K562 (cell line): ENCODE measurements around the gene SORBS2. TPM values are rescaled to one million over a fixed set of nuclear protein-coding genes. Genes with fewer than 3 reads are reported as not detected.
A peak's percentile ranks its signal among the peaks of the same experiment; 100 is the strongest.

Experiments
- ATAC-seq: fragments of 200-7000 bp; cut with Tn5 transposase; 3 replicates; pipeline ENCODE4 v1.9.1; 2020; ENCODE audit warnings: moderate library complexity
- BruUV-seq: library from RNA; stranded (reverse); fragments of 400-500 nt; replicated peaks from 2 replicates; lab custom pipeline; 2021; lab: Mats Ljungman, UMichigan
- CTCF ChIA-PET: fragments of 300-600 bp; formaldehyde crosslinking; extraction: SDS; loops from one replicate; lab custom pipeline; 2021; ENCODE audit warnings: low intra/inter-chr PET ratio; lab: Yijun Ruan, JAX
- POLR2A ChIA-PET: fragments of 300-600, 350-650 bp; sonication (Branson Sonifier 250); formaldehyde crosslinking; extraction: SDS; loops from one replicate; lab custom pipeline; 2021; ENCODE audit warnings: antibody characterized with exemption, inconsistent platforms; lab: Yijun Ruan, JAX
- DNase-seq, 4 experiments: peaks; one replicate each; pipeline versions ENCODE4 v3.0.0 to v3.0.0-alpha.2; 2011 to 2018; ENCODE audit warnings: low spot score in 3 of 4, mixed read lengths in 3 of 4; ENCODE audit errors: extremely low read depth in 1 of 4
- FAIRE-seq: peaks from 2 replicates; lab custom pipeline; 2011; peaks lifted over from hg19 to GRCh38; lab: Jason Lieb, UNC
- H2AFZ ChIP-seq: 2 replicates; pipeline ENCODE4 v1.6.0; 2011; ENCODE audit warnings: low read depth, low read length, control low read depth, inconsistent platforms
- H3K27ac ChIP-seq: fragments of 200-600 bp; 3 replicates; pipeline ENCODE4 v1.8.0; 2011; ENCODE audit warnings: low read depth, mild to moderate bottlenecking, control low read depth, inconsistent platforms, low read length, moderate library complexity, mixed read lengths; ENCODE audit errors: extremely low read depth
- H3K27me3 ChIP-seq, 2 experiments: fragments of 300-600 bp in 1 of 2; 2 replicates in 1 of 2; 3 replicates in 1 of 2; pipeline versions ENCODE4 v1.6.0 to v1.8.0; 2011; ENCODE audit warnings: inconsistent platforms in 2 of 2, low read length in 2 of 2, mild to moderate bottlenecking in 1 of 2, mixed read lengths in 1 of 2, moderate library complexity in 1 of 2; ENCODE audit not compliant: control insufficient read depth in 2 of 2, insufficient read depth in 2 of 2
- H3K36me3 ChIP-seq: fragments of 300-600 bp; 3 replicates; pipeline ENCODE4 v1.8.0; 2011; ENCODE audit warnings: mild to moderate bottlenecking, low read length, inconsistent platforms; ENCODE audit not compliant: control insufficient read depth, insufficient read depth
- H3K4me1 ChIP-seq, 2 experiments: fragments of 200-600 bp in 1 of 2; replicated peaks in 1 of 2; 2 replicates in 1 of 2; 3 replicates in 1 of 2; pipeline versions ENCODE4 v1.5.1 to v1.8.0; 2011; ENCODE audit warnings: inconsistent platforms in 2 of 2, low read length in 2 of 2, mild to moderate bottlenecking in 1 of 2, mixed read lengths in 1 of 2, moderate library complexity in 1 of 2; ENCODE audit not compliant: control insufficient read depth in 2 of 2, insufficient read depth in 2 of 2
- H3K4me2 ChIP-seq: 2 replicates; pipeline ENCODE4 v1.6.1; 2011; ENCODE audit warnings: low read length, control low read depth, inconsistent platforms, mixed read lengths; ENCODE audit not compliant: insufficient read depth
- H3K4me3 ChIP-seq: fragments of 200-600 bp; sonication (generic), shearing (Covaris generic); 2 replicates; pipeline ENCODE4 v1.5.1; 2016; ENCODE audit warnings: control low read depth, inconsistent platforms
- H3K79me2 ChIP-seq: fragments of 200-600 bp; 3 replicates; pipeline ENCODE4 v1.8.0; 2011; ENCODE audit warnings: low read length, inconsistent platforms; ENCODE audit not compliant: control insufficient read depth, insufficient read depth
- H3K9ac ChIP-seq, 2 experiments: 2 replicates each; pipeline versions ENCODE4 v1.6.0 to v1.6.1; 2011; ENCODE audit warnings: low read depth in 2 of 2, low read length in 2 of 2, control low read depth in 1 of 2, inconsistent platforms in 1 of 2, mild to moderate bottlenecking in 1 of 2, mixed read lengths in 1 of 2; ENCODE audit not compliant: insufficient read depth in 1 of 2
- H3K9me1 ChIP-seq: one replicate; pipeline ENCODE4 v1.6.0; 2011; ENCODE audit warnings: inconsistent platforms, mild to moderate bottlenecking, low read length, moderate library complexity; ENCODE audit not compliant: control insufficient read depth, insufficient read depth
- H3K9me3 ChIP-seq: replicated peaks from 2 replicates; pipeline ENCODE4 v1.5.1; 2011; ENCODE audit warnings: low read depth, low read length, inconsistent platforms; ENCODE audit not compliant: control insufficient read depth, insufficient read depth
- H4K20me1 ChIP-seq: replicated peaks from 2 replicates; pipeline ENCODE4 v1.6.1; 2011; ENCODE audit warnings: low read length, inconsistent platforms, mixed read lengths; ENCODE audit not compliant: control insufficient read depth, insufficient read depth
- CBX8 ChIP-seq: fragments of 200-600 bp; sonication (generic); IDR thresholded peaks from 2 replicates; pipeline ENCODE4 v1.6.1; 2012; ENCODE audit warnings: borderline replicate concordance, mixed run types, low read depth, mild to moderate bottlenecking, moderate library complexity, mixed read lengths, low read length, control low read depth, inconsistent platforms; ENCODE audit not compliant: poor library complexity, severe bottlenecking; ENCODE audit errors: extremely low read depth
- JUND ChIP-seq, 2 experiments: IDR thresholded peaks; 2 replicates in 1 of 2; 3 replicates in 1 of 2; pipeline ENCODE4 v1.6.1; 2011; ENCODE audit warnings: borderline replicate concordance in 2 of 2, low read depth in 2 of 2, low read length in 2 of 2, improper control_type of control experiment in 1 of 2, missing biosample characterization in 1 of 2, missing genetic modification characterization in 1 of 2, missing genetic modification reagents in 1 of 2
- KDM5B ChIP-seq: fragments of 200-600 bp; sonication (generic); IDR thresholded peaks from 2 replicates; pipeline ENCODE4 v1.6.1; 2012; ENCODE audit warnings: low read depth, mild to moderate bottlenecking, moderate library complexity, low read length, control low read depth, inconsistent platforms; ENCODE audit not compliant: insufficient replicate concordance
- PURB ChIP-seq: sonication (generic); formaldehyde crosslinking; IDR thresholded peaks from 2 replicates; pipeline ENCODE4 v1.9.0; 2021; ENCODE audit warnings: low read depth, mild to moderate bottlenecking, missing genetic modification reagents
- RB1 ChIP-seq: fragments of 450-650 bp; IDR thresholded peaks from 2 replicates; pipeline ENCODE4 v1.6.1; 2017; ENCODE audit warnings: low read depth, mild to moderate bottlenecking
- ZKSCAN1 ChIP-seq: fragments of 150-350 bp; IDR thresholded peaks from 2 replicates; pipeline ENCODE4 v1.6.1; 2016; ENCODE audit warnings: low read depth, low read length
- ZNF197 ChIP-seq: fragments of 200-800 bp; sonication (Bioruptor generic); IDR thresholded peaks from 2 replicates; pipeline ENCODE4 v1.6.1; 2016; ENCODE audit warnings: low read depth, missing genetic modification characterization, missing compliant biosample characterization
- ZNF316 ChIP-seq: fragments of 450-650 bp; IDR thresholded peaks from 2 replicates; pipeline ENCODE4 v1.6.1; 2016
- ZNF696 ChIP-seq: fragments of 250-450 bp; sonication (Bioruptor Pico); conservative IDR thresholded peaks from 2 replicates; pipeline ENCODE4 v1.4.0; 2020; ENCODE audit warnings: mild to moderate bottlenecking, moderate library complexity
- WGBS: fragments of 100-300 bp; shearing (Covaris generic); methylation state at CpG from one replicate; pipeline ENCODE4 v1.1.6; 2016; ENCODE audit warnings: low coverage, mixed read lengths; ENCODE audit not compliant: insufficient coverage; ENCODE audit errors: missing lambda C conversion rate; 5-methylcytosine and 5-hydroxymethylcytosine counted together
- in situ Hi-C: fragments of 300-500 bp; cut with MboI; formaldehyde crosslinking; loops from 4 replicates; pipeline ENCODE4 v1.15.0; 2018; ENCODE audit warnings: inconsistent platforms, mixed read lengths
- intact Hi-C: fragments of 100-400 bp; cut with micrococcal nuclease; formaldehyde crosslinking; loops from 2 replicates; pipeline ENCODE4 v1.14.2; 2022
- polyA plus RNA-seq, 8 experiments: library from polyadenylated mRNA; depleted of rRNA in 4 of 8; stranded (reverse) in 5 of 8; unstranded in 3 of 8; fragments of >200 nt; fragmentation: Nextera tagmentation in 2 of 8; fragmentation: Illumina TruSeq in 1 of 8; extraction: Ambion mirVana in 2 of 8; extraction: Trizol in 1 of 8; gene quantifications; 2 replicates each; pipeline versions ENCODE4 v1.2.1 to v1.2.3, GENCODE V29; 2011 to 2014; ENCODE audit warnings: inconsistent platforms in 1 of 8, missing spikeins in 1 of 8
- total RNA-seq, 7 experiments: library from RNA; depleted of rRNA in 6 of 7; stranded (reverse); fragments of >200 nt in 6 of 7; fragmentation: Illumina TruSeq in 2 of 7; extraction: Trizol in 2 of 7; gene quantifications; 2 replicates each; pipeline versions ENCODE4 v1.2.1 to v1.2.3, GENCODE V29; 2011 to 2021; ENCODE audit warnings: low replicate concordance in 1 of 7
- TF ChIP-seq, protein P1 (sequence below): fragments of 450-650 bp; IDR thresholded peaks from 2 replicates; pipeline ENCODE4 v1.6.1; 2016
- TF ChIP-seq, protein P2 (sequence below): sonication (generic); formaldehyde crosslinking; IDR thresholded peaks from 2 replicates; pipeline ENCODE4 v1.5.0; 2020; ENCODE audit warnings: missing genetic modification reagents
- TF ChIP-seq, protein P3 (sequence below): fragments of 450-650 bp; IDR thresholded peaks from 2 replicates; pipeline ENCODE4 v1.6.1; 2014; ENCODE audit warnings: low read depth, mild to moderate bottlenecking, moderate library complexity, borderline replicate concordance

Gene SORBS2
- total and polyA plus RNA-seq, 9 of the 15 experiments (the other 6 are each of a cell fraction or from before 2014, with no cell fraction given), result 0.29 TPM; not detected in 8

DNA sequence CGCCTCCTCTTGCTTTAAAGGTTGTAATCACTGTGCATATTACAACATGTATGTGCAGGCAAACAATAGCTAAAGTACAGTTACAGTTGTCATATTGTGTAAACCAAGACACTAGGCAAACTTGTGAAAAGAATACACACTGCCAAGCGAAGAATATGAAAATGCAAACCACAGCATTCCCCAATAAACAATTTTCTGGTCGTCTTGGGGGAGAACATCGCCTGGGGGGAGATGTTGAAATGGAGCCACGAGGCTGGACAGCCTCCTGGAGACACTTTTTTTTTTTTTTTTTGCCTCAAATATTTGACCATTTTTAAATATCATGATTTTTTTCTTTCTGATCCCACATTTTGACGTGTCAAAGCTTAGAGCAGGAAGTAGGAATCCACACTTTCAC, 225.0 kb downstream of the SORBS2 start:
- no peaks in the 10 kb centered on the region for H4K20me1 ChIP-seq
- BruUV-seq, result no TSS peak
- ChIA-PET CTCF (interaction anchor here (0.6 kb wide), 1 partner anchor 462 kb away, joined by 3 read pairs; no protein-coding TSS in a partner anchor), POLR2A (interaction anchor here (1.2 kb wide), 1 partner anchor 13 kb away, joined by 3 read pairs; no protein-coding TSS in a partner anchor)
- H3K27me3 ChIP-seq, result peaks cover 36 to 56% of the 10 kb centered on the region in 2 experiments
- TF ChIP-seq, protein P1, sequence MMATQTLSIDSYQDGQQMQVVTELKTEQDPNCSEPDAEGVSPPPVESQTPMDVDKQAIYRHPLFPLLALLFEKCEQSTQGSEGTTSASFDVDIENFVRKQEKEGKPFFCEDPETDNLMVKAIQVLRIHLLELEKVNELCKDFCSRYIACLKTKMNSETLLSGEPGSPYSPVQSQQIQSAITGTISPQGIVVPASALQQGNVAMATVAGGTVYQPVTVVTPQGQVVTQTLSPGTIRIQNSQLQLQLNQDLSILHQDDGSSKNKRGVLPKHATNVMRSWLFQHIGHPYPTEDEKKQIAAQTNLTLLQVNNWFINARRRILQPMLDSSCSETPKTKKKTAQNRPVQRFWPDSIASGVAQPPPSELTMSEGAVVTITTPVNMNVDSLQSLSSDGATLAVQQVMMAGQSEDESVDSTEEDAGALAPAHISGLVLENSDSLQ, result no peak
- peak; percentile 50 for TF ChIP-seq CBX8
- no peaks in the 10 kb centered on the region for H3K36me3 ChIP-seq
- no peak for DNase-seq
- in situ Hi-C loops, result no loop called here
- 0 out of 4 replicates have a peak overlapping the region, but pooled peaks of 1 of the 2 experiments have one; percentile 23 for H3K9ac ChIP-seq
- H3K4me1 ChIP-seq, result peaks cover 0 to 3% of the 10 kb centered on the region in 2 experiments; a peak in 2 of 5 replicates
- ATAC-seq, result no peak
- H3K4me3 ChIP-seq, result no peak overlapping the region
- 2% methylated on average over 6 of the region's 6 CpGs for WGBS
- intact Hi-C loops, result no loop called here
- no peak overlapping the region for H2AFZ ChIP-seq
- H3K9me1 ChIP-seq, result no peaks in the 10 kb centered on the region
- no peaks in the 10 kb centered on the region for H3K79me2 ChIP-seq
- H3K27ac ChIP-seq, result no peak overlapping the region
- no peak for FAIRE-seq
- H3K9me3 ChIP-seq, result no peaks in the 10 kb centered on the region
- H3K4me2 ChIP-seq, result no peak overlapping the region

DNA sequence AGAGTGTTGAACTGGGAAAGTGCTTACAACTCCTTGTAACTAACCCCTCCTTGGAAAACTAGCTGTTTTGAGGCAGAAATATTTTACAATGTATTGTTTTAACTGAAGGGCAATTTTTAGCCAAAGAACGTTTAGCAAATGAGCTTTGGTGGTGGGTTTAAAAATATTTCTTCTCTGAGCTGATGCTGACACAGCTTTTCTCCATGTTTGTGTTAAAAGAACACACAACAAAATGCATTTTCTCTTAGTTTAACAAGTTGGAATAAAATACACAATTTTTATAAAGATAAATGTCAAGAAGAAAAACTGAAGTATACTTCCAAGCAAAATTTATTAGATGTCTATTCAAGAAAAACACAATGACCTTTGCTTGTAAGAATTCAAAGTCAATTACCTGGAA, 226.8 kb downstream of the SORBS2 start:
- Histone ChIP-seq H3K27ac (no peak overlapping the region), H3K9me3 (no peaks in the 10 kb centered on the region), H3K4me3 (no peak overlapping the region), H3K4me1 (peaks cover 0 to 3% of the 10 kb centered on the region in 2 experiments; a peak in 2 of 5 replicates), H3K9ac (no peak overlapping the region), H4K20me1 (no peaks in the 10 kb centered on the region), H3K4me2 (no peak overlapping the region), H3K36me3 (no peaks in the 10 kb centered on the region), H3K9me1 (no peaks in the 10 kb centered on the region), H3K27me3 (peaks cover 40 to 54% of the 10 kb centered on the region in 2 experiments), H3K79me2 (no peaks in the 10 kb centered on the region), H2AFZ (no peak overlapping the region)
- 0% methylated on average over 1 of the region's 1 CpG for WGBS
- intact Hi-C loops, result no loop called here
- ChIA-PET CTCF (no interaction called here), POLR2A (no interaction called here)
- DNase-seq, result no peak
- no TSS peak for BruUV-seq
- FAIRE-seq, result no peak
- in situ Hi-C loops, result no loop called here
- ATAC-seq, result no peak
- TF ChIP-seq, protein P2, sequence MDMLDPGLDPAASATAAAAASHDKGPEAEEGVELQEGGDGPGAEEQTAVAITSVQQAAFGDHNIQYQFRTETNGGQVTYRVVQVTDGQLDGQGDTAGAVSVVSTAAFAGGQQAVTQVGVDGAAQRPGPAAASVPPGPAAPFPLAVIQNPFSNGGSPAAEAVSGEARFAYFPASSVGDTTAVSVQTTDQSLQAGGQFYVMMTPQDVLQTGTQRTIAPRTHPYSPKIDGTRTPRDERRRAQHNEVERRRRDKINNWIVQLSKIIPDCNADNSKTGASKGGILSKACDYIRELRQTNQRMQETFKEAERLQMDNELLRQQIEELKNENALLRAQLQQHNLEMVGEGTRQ, result no peak
- no peak for TF ChIP-seq ZKSCAN1
- no peak for TF ChIP-seq ZNF197 (CRISPR knock-in tag)
- TF ChIP-seq ZNF696, result no peak
- TF ChIP-seq PURB (CRISPR knock-in tag), result no peak
- no peak for TF ChIP-seq JUND (IDR thresholded peaks at IDR 0.05; ENCODE audit: borderline replicate concordance, low read depth, low read length)
- no peak for TF ChIP-seq JUND (tag; IDR thresholded peaks at IDR 0.05; ENCODE audit: borderline replicate concordance, low read depth, low read length)
- TF ChIP-seq, protein P3, sequence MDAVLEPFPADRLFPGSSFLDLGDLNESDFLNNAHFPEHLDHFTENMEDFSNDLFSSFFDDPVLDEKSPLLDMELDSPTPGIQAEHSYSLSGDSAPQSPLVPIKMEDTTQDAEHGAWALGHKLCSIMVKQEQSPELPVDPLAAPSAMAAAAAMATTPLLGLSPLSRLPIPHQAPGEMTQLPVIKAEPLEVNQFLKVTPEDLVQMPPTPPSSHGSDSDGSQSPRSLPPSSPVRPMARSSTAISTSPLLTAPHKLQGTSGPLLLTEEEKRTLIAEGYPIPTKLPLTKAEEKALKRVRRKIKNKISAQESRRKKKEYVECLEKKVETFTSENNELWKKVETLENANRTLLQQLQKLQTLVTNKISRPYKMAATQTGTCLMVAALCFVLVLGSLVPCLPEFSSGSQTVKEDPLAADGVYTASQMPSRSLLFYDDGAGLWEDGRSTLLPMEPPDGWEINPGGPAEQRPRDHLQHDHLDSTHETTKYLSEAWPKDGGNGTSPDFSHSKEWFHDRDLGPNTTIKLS, result no peak
- no peak for TF ChIP-seq RB1
- TF ChIP-seq KDM5B, result no peak
- peak; percentile 56 for TF ChIP-seq ZNF316
